GM12878 (cell line): Measurements from ENCODE around the gene TOX4. TPM values are rescaled to one million over a fixed set of nuclear protein-coding genes. Genes with fewer than 3 reads are reported as not detected.

Source experiments
- ATAC-seq: fragments of 200-7000 bp; cut with Tn5 transposase; 3 replicates; pipeline ENCODE4 v1.9.1; 2020; ENCODE audit warnings: mild to moderate bottlenecking, moderate library complexity
- BruUV-seq: library from RNA; stranded (reverse); fragments of 400-500 nt; replicated peaks from 2 replicates; lab custom pipeline; 2021; lab: Mats Ljungman, UMichigan
- CTCF ChIA-PET: fragments of 300-600 bp; sonication (Branson Sonifier 250); formaldehyde crosslinking; extraction: SDS; loops from one replicate; lab custom pipeline; 2021; ENCODE audit warnings: inconsistent platforms; lab: Yijun Ruan, JAX
- POLR2A ChIA-PET: fragments of 350-600 bp; formaldehyde crosslinking; extraction: SDS; loops from one replicate; lab custom pipeline; 2021; ENCODE audit warnings: inconsistent platforms; lab: Charles Lee
- RAD21 ChIA-PET: fragments of 300-600 bp; sonication (Branson Sonifier 250); formaldehyde crosslinking; loops from one replicate; lab custom pipeline; 2023; ENCODE audit warnings: antibody characterized with exemption; ENCODE audit not compliant: unreplicated experiment; lab: Charles Lee
- SMC1A ChIA-PET: fragments of 300-600 bp; sonication (Branson Sonifier 250); formaldehyde crosslinking; loops from one replicate; lab custom pipeline; 2023; ENCODE audit not compliant: unreplicated experiment, uncharacterized antibody; lab: Charles Lee
- DNase-seq: peaks from one replicate; pipeline ENCODE4 v3.0.0-alpha.2; 2011; ENCODE audit warnings: low read depth, low spot score
- FAIRE-seq: peaks from 3 replicates; lab custom pipeline; 2011; peaks lifted over from hg19 to GRCh38; lab: Jason Lieb, UNC
- H2AFZ ChIP-seq: 2 replicates; pipeline ENCODE4 v1.6.0; 2011; ENCODE audit warnings: low read depth, low read length, control low read depth; ENCODE audit not compliant: control insufficient read depth
- H3K27ac ChIP-seq: 2 replicates; pipeline ENCODE4 v1.5.1; 2011; ENCODE audit warnings: control low read depth; ENCODE audit not compliant: control insufficient read depth, insufficient read depth
- H3K27me3 ChIP-seq, 2 experiments: replicated peaks in 1 of 2; 2 replicates each; pipeline versions ENCODE4 v1.6.0 to v1.6.1; 2011; ENCODE audit warnings: low read length in 1 of 2; ENCODE audit not compliant: control insufficient read depth in 2 of 2, insufficient read depth in 2 of 2
- H3K36me3 ChIP-seq, 2 experiments: 2 replicates each; pipeline ENCODE4 v1.5.1; 2011; ENCODE audit warnings: low read length in 1 of 2; ENCODE audit not compliant: control insufficient read depth in 2 of 2, insufficient read depth in 2 of 2
- H3K4me1 ChIP-seq: 2 replicates; pipeline ENCODE4 v1.6.1; 2011; ENCODE audit warnings: mild to moderate bottlenecking, low read length, moderate library complexity, mixed read lengths; ENCODE audit not compliant: control insufficient read depth, insufficient read depth
- H3K4me2 ChIP-seq: 2 replicates; pipeline ENCODE4 v1.6.0; 2011; ENCODE audit warnings: control low read depth; ENCODE audit not compliant: control insufficient read depth, insufficient read depth
- H3K4me3 ChIP-seq: fragments of 200-600 bp; sonication (generic); 2 replicates; pipeline ENCODE4 v1.5.1; 2016
- H3K79me2 ChIP-seq: 2 replicates; pipeline ENCODE4 v1.6.0; 2011; ENCODE audit warnings: low read length; ENCODE audit not compliant: control insufficient read depth, insufficient read depth
- H3K9ac ChIP-seq: 2 replicates; pipeline ENCODE4 v1.8.0; 2011; ENCODE audit warnings: low read length, control low read depth, mixed read lengths; ENCODE audit not compliant: control insufficient read depth, insufficient read depth
- H3K9me3 ChIP-seq: replicated peaks from 3 replicates; pipeline ENCODE4 v1.5.1; 2011; ENCODE audit warnings: mild to moderate bottlenecking, low read length; ENCODE audit not compliant: control insufficient read depth, insufficient read depth
- H4K20me1 ChIP-seq: 2 replicates; pipeline ENCODE4 v1.6.0; 2011; ENCODE audit not compliant: control insufficient read depth, insufficient read depth
- EGR1 ChIP-seq, 2 experiments: IDR thresholded peaks; 1 replicate in 1 of 2; 2 replicates in 1 of 2; pipeline ENCODE4 v1.6.1; 2011 to 2012; ENCODE audit warnings: low read depth in 2 of 2, low read length in 2 of 2, borderline replicate concordance in 1 of 2, mild to moderate bottlenecking in 1 of 2, moderate library complexity in 1 of 2
- NFYB ChIP-seq: IDR thresholded peaks from 2 replicates; pipeline ENCODE4 v1.6.1; 2011; ENCODE audit warnings: low read depth, mild to moderate bottlenecking, low read length, improper control_type of control experiment, moderate library complexity; ENCODE audit not compliant: insufficient read depth
- PAX5 ChIP-seq: IDR thresholded peaks from 2 replicates; pipeline ENCODE4 v1.6.1; 2011; ENCODE audit warnings: low read depth, low read length, borderline replicate concordance
- WGBS: methylation state at CpG from one replicate; pipeline ENCODE4 v1.1.6; 2016; ENCODE audit warnings: low lambda C conversion rate; ENCODE audit not compliant: insufficient replicate concordance, insufficient coverage; ENCODE audit errors: missing lambda C conversion rate; 5-methylcytosine and 5-hydroxymethylcytosine counted together
- in situ Hi-C: fragments of 300-500 bp; cut with MboI; formaldehyde crosslinking; loops from 9 replicates; pipeline ENCODE4 v1.14.3; 2018; ENCODE audit warnings: mixed read lengths
- intact Hi-C: fragments of 100-400 bp; cut with micrococcal nuclease; formaldehyde crosslinking; loops from one replicate; pipeline ENCODE4 v1.14.2; 2022; ENCODE audit not compliant: unreplicated experiment
- polyA plus RNA-seq, 11 experiments: library from polyadenylated mRNA; depleted of rRNA in 4 of 11; unstranded in 6 of 11; stranded (reverse) in 5 of 11; fragments of >200 nt; fragmentation: Nextera tagmentation in 4 of 11; fragmentation: Illumina TruSeq in 1 of 11; extraction: Ambion mirVana in 4 of 11; extraction: Trizol in 1 of 11; gene quantifications; 1 replicate in 1 of 11; 2 replicates in 10 of 11; pipeline versions ENCODE4 v1.2.1 to v1.2.3, GENCODE V29; 2011 to 2016; ENCODE audit warnings: inconsistent platforms in 2 of 11, missing spikeins in 2 of 11, low read depth in 1 of 11
- total RNA-seq, 4 experiments: library from RNA; depleted of rRNA in 3 of 4; stranded (reverse); fragments of >200 nt in 3 of 4; fragmentation: Illumina TruSeq in 1 of 4; extraction: Trizol in 1 of 4; gene quantifications; 2 replicates each; pipeline versions ENCODE4 v1.2.1 to v1.2.3, GENCODE V29; 2013 to 2021

Gene TOX4
- total and polyA plus RNA-seq, 10 of the 15 experiments (the other 5 are each of a cell fraction or from before 2014, with no cell fraction given) = 18.4 to 113 (median 55.2) TPM

DNA sequence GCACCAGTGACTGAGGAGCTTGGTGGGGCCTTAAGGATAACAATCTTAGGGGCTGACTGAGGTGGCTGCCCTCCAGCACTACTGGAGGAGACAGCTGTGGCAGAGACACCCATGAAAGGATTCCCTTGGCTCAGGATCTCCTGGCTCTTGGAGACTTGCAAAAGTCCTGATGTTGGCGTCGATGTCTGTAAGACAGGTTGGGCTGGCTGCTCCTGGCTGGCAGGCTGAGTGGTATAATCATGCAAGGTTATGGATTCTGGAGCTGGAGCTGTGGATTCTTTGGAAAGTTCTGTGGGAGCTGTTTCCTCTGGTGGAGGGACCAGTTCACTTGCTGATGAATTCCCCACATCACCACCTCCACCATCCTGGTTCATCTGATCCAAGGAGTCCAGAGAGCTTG is 45.9 kb upstream of the TOX4 start:
- ChIA-PET SMC1A (interaction anchor here (0.9 to 1.7 kb wide), 2 partner anchors 23 to 24 kb away, joined by 3 to 4 read pairs; no protein-coding TSS in a partner anchor), POLR2A (interaction anchor here (0.7 kb wide), 1 partner anchor 22 kb away, joined by 3 read pairs; no protein-coding TSS in a partner anchor), CTCF (interaction anchor here (0.6 to 0.9 kb wide), 2 partner anchors 14 to 25 kb away, joined by 3 read pairs; partner anchors contain the start of gene CHD8), RAD21 (no interaction called here)
- H3K4me3 ChIP-seq = no peak overlapping the region
- TF ChIP-seq PAX5 = no peak
- intact Hi-C loops (no loop called here), in situ Hi-C loops (no loop called here)
- no TSS peak for BruUV-seq
- H2AFZ ChIP-seq = no peak overlapping the region
- H3K9ac ChIP-seq = no peak overlapping the region
- WGBS = 95% methylated on average over 2 of the region's 2 CpGs
- H3K27ac ChIP-seq = no peak overlapping the region
- no peaks in the 10 kb centered on the region for H4K20me1 ChIP-seq
- peaks cover 33% of the 10 kb centered on the region for H3K79me2 ChIP-seq
- FAIRE-seq = no peak
- H3K36me3 ChIP-seq = peaks cover 28 to 40% of the 10 kb centered on the region in 2 experiments
- no peak for ATAC-seq
- no peaks in the 10 kb centered on the region for H3K4me1 ChIP-seq
- H3K27me3 ChIP-seq = no peaks in the 10 kb centered on the region
- no peak for DNase-seq
- no peak overlapping the region for H3K4me2 ChIP-seq
- no peaks in the 10 kb centered on the region for H3K9me3 ChIP-seq

DNA sequence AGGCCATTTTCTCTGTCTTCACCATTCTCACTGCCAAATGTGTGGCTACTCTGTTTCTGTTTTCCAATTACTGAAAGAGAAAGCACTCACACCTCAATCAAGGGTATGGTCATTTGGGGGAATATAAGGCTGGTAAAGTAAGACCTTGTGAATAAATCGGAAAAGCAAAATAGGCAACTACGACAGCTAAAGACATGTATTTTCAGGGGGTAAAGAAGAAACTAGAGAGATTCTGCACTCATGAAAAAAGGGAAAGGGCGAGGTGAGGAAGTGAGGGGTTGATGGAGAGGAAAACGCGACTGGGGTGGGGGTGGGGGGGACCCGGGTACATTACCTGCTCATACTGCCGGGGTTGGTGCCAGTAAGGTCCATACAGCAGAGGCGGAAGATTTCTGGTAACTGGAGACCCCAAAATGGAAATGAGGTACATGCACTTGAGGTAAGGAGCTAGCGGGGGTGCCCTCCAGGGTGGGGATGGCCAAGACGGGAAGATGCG is 40.4 kb upstream of the TOX4 start:
- intact Hi-C loops (loop anchor here (1.0 to 5.0 kb wide), 3 partner anchors 20 to 49 kb away; partner anchors contain the start of genes CHD8 and RAB2B), in situ Hi-C loops (no loop called here)
- ATAC-seq = peak; percentile 31; the same call in 2 of the 3 replicates
- Histone ChIP-seq H3K27ac (peak overlapping the region; percentile 79), H3K36me3 (peaks cover 0 to 2% of the 10 kb centered on the region in 2 experiments; a peak in 2 of 4 replicates), H3K9ac (peak overlapping the region; percentile 93), H3K9me3 (no peaks in the 10 kb centered on the region), H3K4me2 (peak overlapping the region; percentile 95), H4K20me1 (no peaks in the 10 kb centered on the region), H3K27me3 (no peaks in the 10 kb centered on the region), H3K4me1 (peaks cover 2% of the 10 kb centered on the region; the same call in 1 of the 2 replicates), H3K79me2 (peaks cover 64% of the 10 kb centered on the region), H3K4me3 (peak overlapping the region; percentile 78), H2AFZ (peak overlapping the region; percentile 73)
- 0% methylated on average over 8 of the region's 11 CpGs for WGBS
- ChIA-PET SMC1A (interaction anchor here (0.6 to 2.8 kb wide), 16 partner anchors 7 to 75 kb away, joined by 3 to 23 read pairs (median 5); partner anchors contain the start of genes CHD8, METTL3 and SUPT16H), RAD21 (interaction anchor here (0.9 to 3.0 kb wide), 10 partner anchors 10 to 213 kb away, joined by 3 to 46 read pairs (median 5); partner anchors contain the start of genes CHD8 and SALL2), CTCF (interaction anchor here (0.7 to 4.4 kb wide), 10 partner anchors 10 to 120 kb away, joined by 3 to 38 read pairs (median 3); partner anchors contain the start of genes CHD8 and METTL3), POLR2A (interaction anchor here (0.5 to 4.2 kb wide), 14 partner anchors 8 to 197 kb away, joined by 3 to 82 read pairs (median 4); partner anchors contain the start of genes CHD8, METTL3, RAB2B and SALL2)
- no TSS peak for BruUV-seq
- no peak for FAIRE-seq
- TF ChIP-seq EGR1 (IDR thresholded peaks at IDR 0.05; ENCODE audit: borderline replicate concordance in 1 of 2, low read depth in 2 of 2, low read length in 2 of 2) (peak in 1 of 2 experiments; percentile 3; a peak in 1 of 3 replicates), NFYB (no peak)
- DNase-seq = no peak
